GM12874 (cell line): ENCODE results near the gene KRTAP5-4.

Experiments
- TF ChIP-seq, protein P1 (sequence below): IDR thresholded peaks from 2 replicates; pipeline ENCODE4 v1.5.1; 2011; ENCODE audit warnings: low read depth, mild to moderate bottlenecking, control low read depth, low read length, moderate library complexity; ENCODE audit not compliant: insufficient read depth

The KRTAP5-4 gene

DNA sequence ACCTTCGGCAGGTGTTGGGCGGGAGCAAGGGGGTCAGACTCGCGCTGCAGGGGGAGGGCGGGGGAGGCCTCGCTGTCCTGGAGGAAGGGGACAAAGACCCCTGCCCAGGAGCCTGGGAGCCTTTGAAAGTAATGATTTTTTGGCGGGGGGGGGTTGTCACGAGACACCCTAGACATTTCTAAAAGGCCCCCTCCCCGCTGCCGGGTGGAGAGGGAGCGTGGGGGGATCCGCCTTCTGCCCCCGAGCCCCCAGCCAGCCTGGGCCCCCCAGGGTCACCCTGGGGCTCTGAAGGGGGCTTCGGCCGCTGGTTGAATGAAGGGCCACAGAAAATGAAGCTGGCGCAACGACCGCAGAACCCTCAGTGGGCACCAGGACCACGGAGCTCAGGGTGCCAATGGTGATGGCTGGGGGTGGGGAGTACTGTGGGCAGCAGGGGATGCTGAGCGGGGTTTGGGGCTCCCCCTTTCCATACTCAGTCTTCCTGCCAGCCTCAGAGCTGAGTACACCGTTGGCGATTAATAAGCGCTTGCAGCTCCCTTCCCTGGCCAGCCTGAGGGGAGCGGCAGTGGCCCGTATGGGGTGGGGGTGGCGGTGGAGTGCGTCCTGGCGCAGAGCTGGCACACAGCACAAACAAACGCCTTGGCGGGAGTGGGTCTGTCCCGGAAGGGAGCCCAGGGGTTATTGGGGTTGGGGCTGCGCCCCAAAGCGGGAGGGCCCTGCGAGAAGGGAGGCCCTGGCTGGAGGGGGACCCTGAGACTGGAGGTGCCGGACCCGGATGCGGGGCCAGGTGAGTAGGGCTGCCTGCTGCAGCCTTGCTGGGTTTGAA lies 48.6 kb downstream of the KRTAP5-4 start:
- TF ChIP-seq, protein P1, sequence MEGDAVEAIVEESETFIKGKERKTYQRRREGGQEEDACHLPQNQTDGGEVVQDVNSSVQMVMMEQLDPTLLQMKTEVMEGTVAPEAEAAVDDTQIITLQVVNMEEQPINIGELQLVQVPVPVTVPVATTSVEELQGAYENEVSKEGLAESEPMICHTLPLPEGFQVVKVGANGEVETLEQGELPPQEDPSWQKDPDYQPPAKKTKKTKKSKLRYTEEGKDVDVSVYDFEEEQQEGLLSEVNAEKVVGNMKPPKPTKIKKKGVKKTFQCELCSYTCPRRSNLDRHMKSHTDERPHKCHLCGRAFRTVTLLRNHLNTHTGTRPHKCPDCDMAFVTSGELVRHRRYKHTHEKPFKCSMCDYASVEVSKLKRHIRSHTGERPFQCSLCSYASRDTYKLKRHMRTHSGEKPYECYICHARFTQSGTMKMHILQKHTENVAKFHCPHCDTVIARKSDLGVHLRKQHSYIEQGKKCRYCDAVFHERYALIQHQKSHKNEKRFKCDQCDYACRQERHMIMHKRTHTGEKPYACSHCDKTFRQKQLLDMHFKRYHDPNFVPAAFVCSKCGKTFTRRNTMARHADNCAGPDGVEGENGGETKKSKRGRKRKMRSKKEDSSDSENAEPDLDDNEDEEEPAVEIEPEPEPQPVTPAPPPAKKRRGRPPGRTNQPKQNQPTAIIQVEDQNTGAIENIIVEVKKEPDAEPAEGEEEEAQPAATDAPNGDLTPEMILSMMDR, result no peak

DNA sequence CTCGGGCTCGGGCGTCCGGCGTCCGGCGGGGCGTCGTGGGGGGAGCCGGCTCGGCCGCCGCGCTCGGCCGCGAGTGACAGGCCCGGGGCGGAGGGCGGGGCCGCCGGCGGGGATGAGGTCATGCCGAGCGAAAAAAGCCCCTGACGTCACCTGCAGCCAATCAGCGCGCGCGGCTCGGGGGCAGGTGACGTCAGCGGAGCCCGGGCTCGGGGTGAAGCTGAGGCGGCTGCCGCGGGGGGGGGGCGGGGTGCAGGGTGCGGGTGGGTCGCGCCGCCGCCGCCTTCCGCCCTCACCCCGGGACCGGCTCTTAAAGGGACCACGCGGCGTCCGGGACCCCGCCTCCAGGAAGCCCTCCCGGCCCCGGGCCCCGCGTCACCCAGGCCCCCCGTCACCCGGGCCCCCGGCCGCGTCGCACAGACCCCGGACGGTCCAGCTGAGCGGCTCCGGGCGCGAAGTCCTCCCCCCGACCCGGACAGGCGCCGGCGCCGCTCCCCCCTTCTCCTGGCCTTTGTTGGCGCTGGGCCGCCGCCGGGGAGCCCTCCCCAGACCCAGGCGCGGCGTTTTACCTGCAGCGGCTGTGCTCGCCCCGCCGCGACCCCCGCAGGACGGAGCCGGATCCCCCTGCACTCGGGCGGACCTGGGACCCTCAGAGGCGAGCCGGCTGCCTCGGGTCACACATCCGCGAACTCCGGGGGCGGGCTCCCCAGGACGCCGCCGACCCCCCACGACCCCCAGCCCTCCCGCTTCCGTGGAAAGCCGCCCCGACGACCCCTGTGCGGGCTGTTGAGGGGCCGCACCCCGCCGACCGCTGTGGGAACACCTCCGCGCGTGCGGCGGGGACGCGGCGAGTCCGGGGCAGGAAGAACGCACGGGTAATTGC lies 49.5 kb downstream of the KRTAP5-4 start, which contains the start of gene DUSP8:
Gene DUSP8, minus strand, starts transcription at position 75 of the 880 bp plus-strand sequence. CDS start 6,445 bp downstream, outside the sequence.
- TF ChIP-seq, protein P1, result no peak

DNA sequence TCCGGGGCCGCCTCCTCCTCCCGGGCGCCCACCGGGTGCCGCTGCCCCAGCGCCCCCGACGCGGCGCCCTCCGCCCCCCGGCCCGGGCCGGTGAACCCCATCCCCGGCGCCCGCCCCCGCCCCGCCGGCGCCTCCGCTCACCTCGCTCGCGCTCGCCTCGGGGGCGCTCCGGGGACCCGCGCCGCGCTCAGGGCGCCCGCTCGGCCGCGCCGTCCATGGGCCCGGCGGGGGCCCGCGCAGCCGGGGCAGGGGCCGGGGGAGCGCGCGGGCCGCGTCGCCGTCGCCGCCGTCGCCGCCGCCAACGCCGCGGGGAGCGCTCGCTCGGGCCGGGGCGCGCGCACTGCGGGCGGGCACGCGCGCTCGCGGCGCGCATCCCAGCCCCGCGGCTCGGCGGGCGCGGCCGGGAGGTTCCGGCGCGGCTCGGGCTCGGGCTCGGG lies 50.2 kb downstream of the KRTAP5-4 start:
- TF ChIP-seq, protein P1, result no peak
